Sigmoid colon (tissue), 4 donors: ENCODE data around the gene DUSP21.

Source experiments
- EP300 ChIP-seq, 4 donors: sonication (generic); formaldehyde crosslinking; IDR thresholded peaks; one replicate each; pipeline ENCODE4 v1.6.1; 2017; ENCODE audit warnings: antibody characterized with exemption in 4 of 4
- POLR2A ChIP-seq, 2 donors: fragments of 450-650 bp; IDR thresholded peaks; one replicate each; pipeline ENCODE4 v1.6.1; 2016; ENCODE audit warnings: antibody characterized with exemption in 2 of 2, mild to moderate bottlenecking in 2 of 2, moderate library complexity in 2 of 2
- TF ChIP-seq, protein P1 (sequence below), 4 experiments: fragments of 450-650 bp in 3 of 4; fragments of 200-600 bp in 1 of 4; IDR thresholded peaks; one replicate each; pipeline ENCODE4 v1.5.1; 2016 to 2019; ENCODE audit warnings: antibody characterized with exemption in 4 of 4, mild to moderate bottlenecking in 3 of 4, moderate library complexity in 2 of 4

DNA sequence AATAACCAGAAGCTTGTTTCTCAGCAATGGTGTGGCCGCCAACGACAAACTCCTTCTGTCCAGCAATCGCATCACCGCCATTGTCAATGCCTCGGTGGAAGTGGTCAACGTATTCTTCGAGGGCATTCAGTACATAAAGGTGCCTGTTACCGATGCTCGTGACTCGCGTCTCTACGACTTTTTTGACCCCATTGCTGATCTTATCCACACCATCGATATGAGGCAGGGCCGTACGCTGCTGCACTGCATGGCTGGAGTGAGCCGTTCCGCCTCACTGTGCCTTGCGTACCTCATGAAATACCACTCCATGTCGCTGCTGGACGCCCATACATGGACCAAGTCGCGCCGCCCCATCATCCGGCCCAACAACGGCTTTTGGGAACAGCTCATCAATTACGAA lies 383 bp downstream of the DUSP21 start:
- TF ChIP-seq EP300 (IDR thresholded peaks at IDR 0.05) (no peak), POLR2A (IDR thresholded peaks at IDR 0.05) (no peak)
- TF ChIP-seq, protein P1, sequence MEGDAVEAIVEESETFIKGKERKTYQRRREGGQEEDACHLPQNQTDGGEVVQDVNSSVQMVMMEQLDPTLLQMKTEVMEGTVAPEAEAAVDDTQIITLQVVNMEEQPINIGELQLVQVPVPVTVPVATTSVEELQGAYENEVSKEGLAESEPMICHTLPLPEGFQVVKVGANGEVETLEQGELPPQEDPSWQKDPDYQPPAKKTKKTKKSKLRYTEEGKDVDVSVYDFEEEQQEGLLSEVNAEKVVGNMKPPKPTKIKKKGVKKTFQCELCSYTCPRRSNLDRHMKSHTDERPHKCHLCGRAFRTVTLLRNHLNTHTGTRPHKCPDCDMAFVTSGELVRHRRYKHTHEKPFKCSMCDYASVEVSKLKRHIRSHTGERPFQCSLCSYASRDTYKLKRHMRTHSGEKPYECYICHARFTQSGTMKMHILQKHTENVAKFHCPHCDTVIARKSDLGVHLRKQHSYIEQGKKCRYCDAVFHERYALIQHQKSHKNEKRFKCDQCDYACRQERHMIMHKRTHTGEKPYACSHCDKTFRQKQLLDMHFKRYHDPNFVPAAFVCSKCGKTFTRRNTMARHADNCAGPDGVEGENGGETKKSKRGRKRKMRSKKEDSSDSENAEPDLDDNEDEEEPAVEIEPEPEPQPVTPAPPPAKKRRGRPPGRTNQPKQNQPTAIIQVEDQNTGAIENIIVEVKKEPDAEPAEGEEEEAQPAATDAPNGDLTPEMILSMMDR (IDR thresholded peaks at IDR 0.05), result no peak
